ENCODE data around the gene TULP3.

TULP3 gene

GRCh38 chr12:2979806-2980205 lies 89.1 kb downstream of the TULP3 start:
- peaks cover 19% of the 10 kb centered on the region for H3K4me1 ChIP-seq (ENCODE audit: control insufficient read depth, insufficient read depth, low read length)
- no peak overlapping the region for H3K4me2 ChIP-seq (ENCODE audit: low read length)
- no peak overlapping the region for H3K4me3 ChIP-seq (ENCODE audit: low read length)
- no peaks in the 10 kb centered on the region for H3K9me3 ChIP-seq (replicated peaks; ENCODE audit: low read length)
- H3K36me3 ChIP-seq (ENCODE audit: insufficient read depth, low read length): peaks cover 12% of the 10 kb centered on the region
- H3K27me3 ChIP-seq (ENCODE audit: control insufficient read depth, insufficient read depth, low read length): no peaks in the 10 kb centered on the region
- H3K9ac ChIP-seq (ENCODE audit: low read depth, low read length): no peak overlapping the region

- H3K4me1 ChIP-seq (ENCODE audit: control insufficient read depth, insufficient read depth, low read length): peaks cover 19% of the 10 kb centered on the region
- peaks cover 12% of the 10 kb centered on the region for H3K36me3 ChIP-seq (ENCODE audit: insufficient read depth, low read length)
- no peaks in the 10 kb centered on the region for H3K9me3 ChIP-seq (replicated peaks; ENCODE audit: low read length)
- no peak overlapping the region for H3K9ac ChIP-seq (ENCODE audit: low read depth, low read length)
- no peak overlapping the region for H3K4me2 ChIP-seq (ENCODE audit: low read length)
- no peaks in the 10 kb centered on the region for H3K27me3 ChIP-seq (ENCODE audit: control insufficient read depth, insufficient read depth, low read length)
- H3K4me3 ChIP-seq (ENCODE audit: low read length): no peak overlapping the region
These were observed 89.9 kb downstream of the TULP3 start for GRCh38 chr12:2980630-2981029.

DNA sequence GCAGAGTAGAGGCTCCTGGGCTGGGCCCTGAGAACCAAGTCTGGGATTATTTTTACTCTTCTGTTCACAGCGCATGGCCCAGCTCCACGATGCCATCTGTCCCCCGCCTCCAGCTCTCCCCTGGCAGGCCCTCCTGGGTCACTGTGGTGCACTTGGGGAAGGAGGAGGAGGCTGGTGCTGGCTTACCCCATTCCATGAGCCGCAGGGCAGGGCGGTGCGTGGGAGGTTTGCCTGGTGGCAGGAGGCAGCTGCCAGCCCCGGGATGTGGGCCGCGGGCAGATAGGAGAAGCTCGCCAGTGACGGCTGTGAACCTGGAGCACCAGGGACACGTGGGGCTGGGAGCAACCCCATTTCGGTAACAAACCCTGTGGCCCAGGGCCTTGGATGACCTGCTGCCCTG lies 91.7 kb downstream of the TULP3 start:
- H3K4me2 ChIP-seq (ENCODE audit: low read length): no peak overlapping the region
- no peaks in the 10 kb centered on the region for H3K27me3 ChIP-seq (ENCODE audit: control insufficient read depth, insufficient read depth, low read length)
- peaks cover 19% of the 10 kb centered on the region for H3K4me1 ChIP-seq (ENCODE audit: control insufficient read depth, insufficient read depth, low read length)
- no peaks in the 10 kb centered on the region for H3K9me3 ChIP-seq (replicated peaks; ENCODE audit: low read length)
- peaks cover 12% of the 10 kb centered on the region for H3K36me3 ChIP-seq (ENCODE audit: insufficient read depth, low read length)
- no peak overlapping the region for H3K9ac ChIP-seq (ENCODE audit: low read depth, low read length)
- H3K4me3 ChIP-seq (ENCODE audit: low read length): no peak overlapping the region

GRCh38 chr12:2984249-2984648 lies 93.6 kb downstream of the TULP3 start:
- H3K4me2 ChIP-seq (ENCODE audit: low read length): no peak overlapping the region
- H3K36me3 ChIP-seq (ENCODE audit: insufficient read depth, low read length): peaks cover 8% of the 10 kb centered on the region
- no peaks in the 10 kb centered on the region for H3K27me3 ChIP-seq (ENCODE audit: control insufficient read depth, insufficient read depth, low read length)
- no peaks in the 10 kb centered on the region for H3K9me3 ChIP-seq (replicated peaks; ENCODE audit: low read length)
- no peak overlapping the region for H3K9ac ChIP-seq (ENCODE audit: low read depth, low read length)
- no peak overlapping the region for H3K4me3 ChIP-seq (ENCODE audit: low read length)
- peaks cover 19% of the 10 kb centered on the region for H3K4me1 ChIP-seq (ENCODE audit: control insufficient read depth, insufficient read depth, low read length)

- peaks cover under 1% of the 10 kb centered on the region for H3K9me3 ChIP-seq (replicated peaks; ENCODE audit: low read length)
These were observed 94.0 kb downstream of the TULP3 start for GRCh38 chr12:2984698-2985097.

GRCh38 chr12:2986876-2987275 lies 96.2 kb downstream of the TULP3 start:
- H3K4me2 ChIP-seq (ENCODE audit: low read length): no peak overlapping the region
- no peaks in the 10 kb centered on the region for H3K27me3 ChIP-seq (ENCODE audit: control insufficient read depth, insufficient read depth, low read length)
- no peak overlapping the region for H3K9ac ChIP-seq (ENCODE audit: low read depth, low read length)
- no peak overlapping the region for H3K4me3 ChIP-seq (ENCODE audit: low read length)
- H3K4me1 ChIP-seq (ENCODE audit: control insufficient read depth, insufficient read depth, low read length): peaks cover 9% of the 10 kb centered on the region
- H3K9me3 ChIP-seq (replicated peaks; ENCODE audit: low read length): peaks cover 3% of the 10 kb centered on the region
- no peaks in the 10 kb centered on the region for H3K36me3 ChIP-seq (ENCODE audit: insufficient read depth, low read length)

More at GRCh38 chr12:2984698-2985097, 94.0 kb downstream of the TULP3 start:
- Histone ChIP-seq H3K9ac (ENCODE audit: low read depth, low read length) (no peak overlapping the region), H3K4me2 (ENCODE audit: low read length) (no peak overlapping the region), H3K4me3 (ENCODE audit: low read length) (no peak overlapping the region), H3K4me1 (ENCODE audit: control insufficient read depth, insufficient read depth, low read length) (peaks cover 19% of the 10 kb centered on the region), H3K27me3 (ENCODE audit: control insufficient read depth, insufficient read depth, low read length) (no peaks in the 10 kb centered on the region), H3K36me3 (ENCODE audit: insufficient read depth, low read length) (peaks cover 4% of the 10 kb centered on the region)

GRCh38 chr12:2988494-2988893 lies 97.8 kb downstream of the TULP3 start:
- Histone ChIP-seq H3K4me2 (ENCODE audit: low read length) (no peak overlapping the region), H3K9me3 (replicated peaks; ENCODE audit: low read length) (peaks cover 3% of the 10 kb centered on the region), H3K4me3 (ENCODE audit: low read length) (no peak overlapping the region), H3K9ac (ENCODE audit: low read depth, low read length) (no peak overlapping the region), H3K36me3 (ENCODE audit: insufficient read depth, low read length) (no peaks in the 10 kb centered on the region), H3K4me1 (ENCODE audit: control insufficient read depth, insufficient read depth, low read length) (no peaks in the 10 kb centered on the region), H3K27me3 (ENCODE audit: control insufficient read depth, insufficient read depth, low read length) (no peaks in the 10 kb centered on the region)

Small RNA genes within 50 kb of the gene (small RNA-seq; reads per million reads assigned to genes)
- 0.28 reads per million for gene RNU6-1315P

All from skeletal muscle satellite cell (primary cell).